Tibial nerve (tissue), 4 donors: Measurements from ENCODE around the gene IL1RAPL2. TPM values are rescaled to one million over a fixed set of nuclear protein-coding genes. Genes with fewer than 3 reads are reported as not detected.

Experiments used
- DNase-seq, 2 donors: peaks; one replicate each; pipeline ENCODE4 v3.0.0-alpha.2; 2019; ENCODE audit warnings: low spot score in 2 of 2
- H3K27ac ChIP-seq, 4 donors: fragments of 200-600 bp; sonication (generic) in 3 of 4; one replicate each; pipeline ENCODE4 v1.5.1; 2017 to 2019; ENCODE audit warnings: mild to moderate bottlenecking in 1 of 4
- H3K27me3 ChIP-seq, 2 donors: fragments of 200-600 bp; sonication (generic) in 1 of 2; one replicate each; pipeline versions ENCODE4 v1.5.1 to v1.6.0; 2017 to 2019
- H3K36me3 ChIP-seq, 3 donors: fragments of 200-600 bp; sonication (generic); one replicate each; pipeline ENCODE4 v1.5.1; 2018 to 2019
- H3K4me1 ChIP-seq, 4 donors: fragments of 200-600 bp; sonication (generic) in 3 of 4; one replicate each; pipeline ENCODE4 v1.5.1; 2017 to 2019
- H3K4me3 ChIP-seq, 4 donors: fragments of 200-600 bp; sonication (generic) in 3 of 4; one replicate each; pipeline ENCODE4 v1.5.1; 2017 to 2019; ENCODE audit warnings: mild to moderate bottlenecking in 1 of 4, moderate library complexity in 1 of 4
- H3K9me3 ChIP-seq, 4 donors: fragments of 200-600 bp; sonication (generic) in 3 of 4; one replicate each; pipeline ENCODE4 v1.5.1; 2017 to 2019
- EP300 ChIP-seq, 2 donors: sonication (generic); formaldehyde crosslinking; IDR thresholded peaks; one replicate each; pipeline ENCODE4 v1.6.1; 2017; ENCODE audit warnings: antibody characterized with exemption in 2 of 2, mild to moderate bottlenecking in 1 of 2
- POLR2A ChIP-seq, 2 donors: fragments of 450-650 bp; IDR thresholded peaks; one replicate each; pipeline ENCODE4 v1.6.1; 2017; ENCODE audit warnings: antibody characterized with exemption in 2 of 2, mild to moderate bottlenecking in 2 of 2, moderate library complexity in 2 of 2
- WGBS, 2 donors: methylation state at CpG; one replicate each; pipeline ENCODE4 v1.1.5; 2018; 5-methylcytosine and 5-hydroxymethylcytosine counted together
- small RNA-seq: library from RNA; depleted of rRNA; stranded (forward); fragments of <200 nt; gene quantifications from one replicate; pipeline ENCODE3, GENCODE V24; 2016
- total RNA-seq, 4 donors: library from RNA; depleted of rRNA; stranded (reverse); fragments of >200 nt; gene quantifications; one replicate each; pipeline ENCODE4 v1.1.0, GENCODE V29; 2016
- TF ChIP-seq, protein P1 (sequence below), 5 experiments: fragments of 200-600 bp in 3 of 5; fragments of 450-650 bp in 2 of 5; sonication (generic) in 3 of 5; IDR thresholded peaks; one replicate each; pipeline ENCODE4 v1.5.1; 2016 to 2019; ENCODE audit warnings: antibody characterized with exemption in 5 of 5, mild to moderate bottlenecking in 3 of 5, moderate library complexity in 2 of 5

The IL1RAPL2 gene
- total RNA-seq, 4 donors from 2014 or later: not detected

- peaks cover 3 to 38% of the 10 kb centered on the region in 2 donors for H3K27me3 ChIP-seq
Observed at GRCh38 chrX:105816517-105816916, 1250.5 kb downstream of the IL1RAPL2 start.

More at GRCh38 chrX:105816517-105816916, 1250.5 kb downstream of the IL1RAPL2 start:
- H3K9me3 ChIP-seq: no peaks in the 10 kb centered on the region
- no peaks in the 10 kb centered on the region for H3K36me3 ChIP-seq
- H3K4me3 ChIP-seq: no peak overlapping the region
- TF ChIP-seq, protein P1, sequence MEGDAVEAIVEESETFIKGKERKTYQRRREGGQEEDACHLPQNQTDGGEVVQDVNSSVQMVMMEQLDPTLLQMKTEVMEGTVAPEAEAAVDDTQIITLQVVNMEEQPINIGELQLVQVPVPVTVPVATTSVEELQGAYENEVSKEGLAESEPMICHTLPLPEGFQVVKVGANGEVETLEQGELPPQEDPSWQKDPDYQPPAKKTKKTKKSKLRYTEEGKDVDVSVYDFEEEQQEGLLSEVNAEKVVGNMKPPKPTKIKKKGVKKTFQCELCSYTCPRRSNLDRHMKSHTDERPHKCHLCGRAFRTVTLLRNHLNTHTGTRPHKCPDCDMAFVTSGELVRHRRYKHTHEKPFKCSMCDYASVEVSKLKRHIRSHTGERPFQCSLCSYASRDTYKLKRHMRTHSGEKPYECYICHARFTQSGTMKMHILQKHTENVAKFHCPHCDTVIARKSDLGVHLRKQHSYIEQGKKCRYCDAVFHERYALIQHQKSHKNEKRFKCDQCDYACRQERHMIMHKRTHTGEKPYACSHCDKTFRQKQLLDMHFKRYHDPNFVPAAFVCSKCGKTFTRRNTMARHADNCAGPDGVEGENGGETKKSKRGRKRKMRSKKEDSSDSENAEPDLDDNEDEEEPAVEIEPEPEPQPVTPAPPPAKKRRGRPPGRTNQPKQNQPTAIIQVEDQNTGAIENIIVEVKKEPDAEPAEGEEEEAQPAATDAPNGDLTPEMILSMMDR (IDR thresholded peaks at IDR 0.05): no peak
- no peak for TF ChIP-seq EP300 (IDR thresholded peaks at IDR 0.05)
- TF ChIP-seq POLR2A (IDR thresholded peaks at IDR 0.05): no peak
- no peak for DNase-seq
- WGBS, 2 donors: 62 to 85% methylated on average over 2 of the region's 2 CpGs
- H3K4me1 ChIP-seq: no peaks in the 10 kb centered on the region
- no peak overlapping the region for H3K27ac ChIP-seq

Small RNA genes within 50 kb of the gene (small RNA-seq; reads per million reads assigned to genes)
- gene RNU6-207P: not detected
